ENCODE data around the gene PDLIM4. TPM values are rescaled to one million over a fixed set of nuclear protein-coding genes. Genes with fewer than 3 reads are reported as not detected.
A peak's percentile ranks its signal among the peaks of the same experiment; 100 is the strongest.

The PDLIM4 gene
- total RNA-seq, 1 donor from 2014 or later = 55.1 TPM

DNA sequence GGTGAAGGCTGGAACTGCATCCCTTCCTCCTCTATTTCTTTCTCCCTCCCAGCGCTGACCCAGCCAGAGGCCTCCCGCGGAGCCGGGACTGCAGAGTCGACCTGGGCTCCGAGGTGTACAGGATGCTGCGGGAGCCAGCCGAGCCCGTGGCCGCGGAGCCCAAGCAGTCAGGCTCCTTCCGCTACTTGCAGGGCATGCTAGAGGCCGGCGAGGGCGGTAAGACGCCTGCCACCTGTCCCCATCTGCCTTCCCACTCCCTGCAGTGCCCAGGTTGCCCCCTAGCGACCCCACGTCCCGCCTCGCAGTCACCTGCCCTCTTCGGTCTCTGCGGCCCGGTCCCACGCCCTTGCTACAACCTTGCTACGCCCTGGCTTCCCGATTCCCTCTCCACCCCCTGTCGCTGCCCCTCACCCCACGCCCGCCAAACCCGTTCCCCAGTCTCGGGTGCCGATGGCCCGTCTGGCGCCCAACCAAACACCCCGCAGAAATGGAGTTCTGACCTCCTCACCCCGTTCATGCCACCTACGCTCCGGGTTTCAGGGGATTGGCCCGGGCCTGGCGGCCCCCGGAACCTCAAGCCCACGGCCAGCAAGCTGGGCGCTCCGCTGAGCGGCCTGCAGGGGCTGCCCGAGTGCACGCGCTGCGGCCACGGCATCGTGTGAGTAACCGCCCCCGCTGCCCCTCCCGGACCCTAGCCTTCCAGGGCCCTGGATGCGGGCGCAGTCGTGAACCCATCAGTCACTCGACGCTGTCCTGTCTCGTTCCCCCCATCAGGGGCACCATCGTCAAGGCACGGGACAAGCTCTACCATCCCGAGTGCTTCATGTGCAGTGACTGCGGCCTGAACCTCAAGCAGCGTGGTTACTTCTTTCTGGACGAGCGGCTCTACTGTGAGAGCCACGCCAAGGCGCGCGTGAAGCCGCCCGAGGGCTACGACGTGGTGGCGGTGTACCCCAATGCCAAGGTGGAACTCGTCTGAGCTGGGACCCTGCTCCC, 14.1 kb downstream of the PDLIM4 start:
- Mint-ChIP-seq H3K4me1 (ENCODE audit: low read depth) (peaks cover 14% of the 10 kb centered on the region), H3K36me3 (ENCODE audit: low read depth) (peaks cover 26% of the 10 kb centered on the region), H3K9me3 (ENCODE audit: low read depth) (no peaks in the 10 kb centered on the region), H3K4me3 (ENCODE audit: unreplicated experiment) (no peak overlapping the region), H3K27ac (ENCODE audit: unreplicated experiment) (no peak overlapping the region), H3K27me3 (ENCODE audit: low read depth) (no peaks in the 10 kb centered on the region)
- TF ChIP-seq, protein P1, sequence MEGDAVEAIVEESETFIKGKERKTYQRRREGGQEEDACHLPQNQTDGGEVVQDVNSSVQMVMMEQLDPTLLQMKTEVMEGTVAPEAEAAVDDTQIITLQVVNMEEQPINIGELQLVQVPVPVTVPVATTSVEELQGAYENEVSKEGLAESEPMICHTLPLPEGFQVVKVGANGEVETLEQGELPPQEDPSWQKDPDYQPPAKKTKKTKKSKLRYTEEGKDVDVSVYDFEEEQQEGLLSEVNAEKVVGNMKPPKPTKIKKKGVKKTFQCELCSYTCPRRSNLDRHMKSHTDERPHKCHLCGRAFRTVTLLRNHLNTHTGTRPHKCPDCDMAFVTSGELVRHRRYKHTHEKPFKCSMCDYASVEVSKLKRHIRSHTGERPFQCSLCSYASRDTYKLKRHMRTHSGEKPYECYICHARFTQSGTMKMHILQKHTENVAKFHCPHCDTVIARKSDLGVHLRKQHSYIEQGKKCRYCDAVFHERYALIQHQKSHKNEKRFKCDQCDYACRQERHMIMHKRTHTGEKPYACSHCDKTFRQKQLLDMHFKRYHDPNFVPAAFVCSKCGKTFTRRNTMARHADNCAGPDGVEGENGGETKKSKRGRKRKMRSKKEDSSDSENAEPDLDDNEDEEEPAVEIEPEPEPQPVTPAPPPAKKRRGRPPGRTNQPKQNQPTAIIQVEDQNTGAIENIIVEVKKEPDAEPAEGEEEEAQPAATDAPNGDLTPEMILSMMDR (IDR thresholded peaks at IDR 0.05) = no peak
- DNase-seq (ENCODE audit: low spot score) = no peak

DNA sequence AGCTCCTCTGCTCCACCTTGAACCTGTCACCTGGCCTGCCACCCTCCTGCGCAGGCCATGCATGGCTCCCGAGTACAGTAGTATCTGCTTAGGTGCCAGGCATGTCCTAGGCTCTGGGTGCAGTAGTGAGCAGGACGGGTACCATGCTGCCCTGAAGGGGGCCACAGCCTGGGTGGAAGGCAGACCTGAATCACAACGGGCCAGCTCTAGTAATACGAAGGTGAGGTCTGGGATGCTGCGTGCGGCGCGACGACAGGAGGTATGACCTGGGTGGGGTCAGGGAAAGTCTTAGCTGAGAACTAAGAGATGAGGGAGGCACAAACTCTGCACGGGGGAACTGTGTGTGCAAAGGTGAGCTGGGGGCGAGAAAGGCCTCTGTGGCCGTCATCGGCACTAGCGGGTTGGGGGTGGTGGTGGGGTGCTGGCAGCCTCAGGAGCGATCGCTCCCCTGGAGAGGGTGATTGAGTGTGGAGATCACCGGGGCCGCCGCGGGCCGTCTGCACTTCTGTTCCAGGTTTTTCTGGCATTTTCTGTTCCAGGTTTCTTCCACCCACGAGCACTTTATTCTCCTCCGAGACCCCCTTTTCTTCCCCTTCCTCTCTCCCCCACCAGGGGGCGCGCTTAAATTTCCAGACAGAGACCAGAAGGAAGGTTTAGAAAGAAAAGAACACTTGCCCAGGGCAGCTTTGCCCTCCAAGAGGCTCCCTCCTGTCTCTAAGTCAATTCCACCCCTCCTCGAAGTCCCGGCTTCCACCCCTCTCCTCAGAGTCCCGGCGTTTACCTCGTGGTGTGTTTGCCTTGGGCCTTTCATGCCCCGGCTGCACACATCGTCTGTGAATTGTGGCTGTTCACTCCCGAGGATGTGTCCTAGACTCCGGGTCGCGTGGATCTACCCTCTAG, 15.1 kb downstream of the PDLIM4 start:
- no peak overlapping the region for H3K27ac Mint-ChIP-seq (ENCODE audit: unreplicated experiment)
- H3K27me3 Mint-ChIP-seq (ENCODE audit: low read depth) = no peaks in the 10 kb centered on the region
- H3K36me3 Mint-ChIP-seq (ENCODE audit: low read depth) = peaks cover 21% of the 10 kb centered on the region
- TF ChIP-seq, protein P1 (IDR thresholded peaks at IDR 0.05) = peak; percentile 91
- no peaks in the 10 kb centered on the region for H3K9me3 Mint-ChIP-seq (ENCODE audit: low read depth)
- DNase-seq (ENCODE audit: low spot score) = no peak
- peaks cover 12% of the 10 kb centered on the region for H3K4me1 Mint-ChIP-seq (ENCODE audit: low read depth)
- no peak overlapping the region for H3K4me3 Mint-ChIP-seq (ENCODE audit: unreplicated experiment)

DNA sequence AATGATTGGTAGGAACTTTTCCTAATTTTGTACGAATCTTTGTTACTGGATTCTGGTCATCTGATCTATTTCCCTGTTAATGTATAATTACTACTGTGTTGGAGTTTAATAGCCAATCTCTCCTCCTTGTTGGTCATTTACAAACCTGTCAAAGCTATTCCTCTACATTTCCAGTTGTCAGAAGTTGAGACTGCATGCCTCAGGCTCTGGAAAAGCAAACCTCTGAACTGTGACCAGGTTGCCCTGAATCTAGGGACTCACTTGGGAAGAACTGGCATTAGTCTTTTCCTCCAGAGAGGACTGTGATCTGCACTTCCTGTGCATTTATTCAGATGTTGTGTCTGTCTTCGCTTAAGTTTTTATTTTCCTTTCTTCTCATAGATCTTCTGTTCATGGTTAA, 16.1 kb downstream of the PDLIM4 start:
- Mint-ChIP-seq H3K27me3 (ENCODE audit: low read depth) (no peaks in the 10 kb centered on the region), H3K27ac (ENCODE audit: unreplicated experiment) (no peak overlapping the region), H3K9me3 (ENCODE audit: low read depth) (no peaks in the 10 kb centered on the region), H3K4me1 (ENCODE audit: low read depth) (peaks cover 11% of the 10 kb centered on the region), H3K4me3 (ENCODE audit: unreplicated experiment) (no peak overlapping the region), H3K36me3 (ENCODE audit: low read depth) (peaks cover 18% of the 10 kb centered on the region)
- TF ChIP-seq, protein P1 (IDR thresholded peaks at IDR 0.05) = no peak
- DNase-seq (ENCODE audit: low spot score) = no peak

DNA sequence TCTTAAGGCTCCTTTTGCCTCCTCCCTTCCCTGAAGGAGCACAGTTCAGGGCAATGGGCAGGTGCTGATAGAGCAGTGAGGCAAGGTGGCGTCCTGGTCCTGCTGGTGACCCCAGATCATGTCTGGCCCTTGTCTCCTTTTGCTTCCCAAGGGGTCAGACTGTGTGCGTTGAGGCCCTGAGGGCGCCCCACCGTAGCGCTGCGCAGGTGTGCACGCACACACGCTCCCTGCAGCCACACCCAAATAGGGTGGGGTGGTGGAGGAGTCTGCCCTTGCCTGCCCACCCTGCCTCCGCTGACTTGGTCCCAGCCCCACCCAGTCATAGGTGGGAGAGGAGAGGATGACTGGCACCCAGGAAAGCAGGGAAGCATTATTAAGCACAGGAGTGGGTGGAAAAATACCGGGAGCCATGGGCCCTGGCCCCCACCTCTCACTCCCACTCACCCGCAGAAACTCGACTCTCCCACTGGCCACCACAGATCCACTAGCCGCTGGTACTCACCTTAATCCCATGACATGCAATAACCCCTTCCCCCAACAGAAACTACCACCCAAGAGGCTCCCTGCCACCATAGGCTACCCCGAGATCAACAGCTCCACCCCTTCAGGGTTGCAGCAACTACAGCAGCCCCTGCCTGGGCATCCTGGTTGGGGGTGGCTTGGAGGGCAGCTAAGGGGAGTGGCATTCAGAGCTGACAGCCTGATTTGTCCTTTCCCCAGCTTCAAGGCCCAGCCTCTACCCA, 16.7 kb downstream of the PDLIM4 start:
- TF ChIP-seq, protein P1 (IDR thresholded peaks at IDR 0.05) = no peak
- no peak overlapping the region for H3K27ac Mint-ChIP-seq (ENCODE audit: unreplicated experiment)

More for the DNA sequence above, 16.7 kb downstream of the PDLIM4 start:
- Mint-ChIP-seq H3K4me3 (ENCODE audit: unreplicated experiment) (no peak overlapping the region), H3K36me3 (ENCODE audit: low read depth) (peaks cover 18% of the 10 kb centered on the region), H3K4me1 (ENCODE audit: low read depth) (peaks cover 5% of the 10 kb centered on the region), H3K27me3 (ENCODE audit: low read depth) (no peaks in the 10 kb centered on the region), H3K9me3 (ENCODE audit: low read depth) (no peaks in the 10 kb centered on the region)
- no peak for DNase-seq (ENCODE audit: low spot score)

Measured in chondrocyte (in vitro differentiated cells).